ENCODE results near the gene CDHR5.

The CDHR5 gene

GRCh38 chr11:660281-660680, 35.5 kb upstream of the CDHR5 start:
- Histone ChIP-seq H3K27me3 (ENCODE audit: insufficient read depth, low read depth) (no peaks in the 10 kb centered on the region), H3K9ac (no peak overlapping the region), H3K27ac (no peak overlapping the region), H3K79me2 (ENCODE audit: insufficient read depth, low read depth) (no peaks in the 10 kb centered on the region), H3K4me1 (ENCODE audit: low read depth, poor library complexity, severe bottlenecking) (peaks cover 4% of the 10 kb centered on the region), H4K20me1 (ENCODE audit: insufficient read depth) (no peaks in the 10 kb centered on the region), H3K36me3 (ENCODE audit: insufficient read depth) (peaks cover 4% of the 10 kb centered on the region; the same call in 1 of the 2 replicates), H2AFZ (ENCODE audit: low read depth) (no peak overlapping the region), H3K4me2 (no peak overlapping the region), H3K4me3 (IDR thresholded peaks at IDR 0.05; ENCODE audit: insufficient read depth, low read depth, low read length) (no peak overlapping the region)
- TF ChIP-seq CTCF (conservative IDR thresholded peaks at IDR 0.05; ENCODE audit: low read depth, low read length): no peak

GRCh38 chr11:659532-660085, 34.9 kb upstream of the CDHR5 start:
- H3K27me3 ChIP-seq (ENCODE audit: insufficient read depth, low read depth): no peaks in the 10 kb centered on the region
- H3K9ac ChIP-seq: no peak overlapping the region
- H3K79me2 ChIP-seq (ENCODE audit: insufficient read depth, low read depth): no peaks in the 10 kb centered on the region
- H3K4me1 ChIP-seq (ENCODE audit: low read depth, poor library complexity, severe bottlenecking): no peaks in the 10 kb centered on the region
- H3K27ac ChIP-seq: no peak overlapping the region
- no peak overlapping the region for H3K4me3 ChIP-seq (IDR thresholded peaks at IDR 0.05; ENCODE audit: insufficient read depth, low read depth, low read length)
- no peaks in the 10 kb centered on the region for H4K20me1 ChIP-seq (ENCODE audit: insufficient read depth)
- no peak for TF ChIP-seq CTCF (conservative IDR thresholded peaks at IDR 0.05; ENCODE audit: low read depth, low read length)
- H3K4me2 ChIP-seq: no peak overlapping the region
- peaks cover 4% of the 10 kb centered on the region; the same call in 1 of the 2 replicates for H3K36me3 ChIP-seq (ENCODE audit: insufficient read depth)
- H2AFZ ChIP-seq (ENCODE audit: low read depth): no peak overlapping the region

GRCh38 chr11:657691-658126, 33.0 kb upstream of the CDHR5 start:
- Histone ChIP-seq H3K9ac (no peak overlapping the region), H4K20me1 (ENCODE audit: insufficient read depth) (no peaks in the 10 kb centered on the region), H3K4me2 (no peak overlapping the region), H3K27ac (no peak overlapping the region), H3K79me2 (ENCODE audit: insufficient read depth, low read depth) (no peaks in the 10 kb centered on the region), H3K36me3 (ENCODE audit: insufficient read depth) (no peaks in the 10 kb centered on the region), H3K4me3 (IDR thresholded peaks at IDR 0.05; ENCODE audit: insufficient read depth, low read depth, low read length) (no peak overlapping the region), H2AFZ (ENCODE audit: low read depth) (no peak overlapping the region), H3K27me3 (ENCODE audit: insufficient read depth, low read depth) (no peaks in the 10 kb centered on the region), H3K4me1 (ENCODE audit: low read depth, poor library complexity, severe bottlenecking) (no peaks in the 10 kb centered on the region)
- TF ChIP-seq CTCF (conservative IDR thresholded peaks at IDR 0.05; ENCODE audit: low read depth, low read length): no peak

- Histone ChIP-seq H2AFZ (ENCODE audit: low read depth) (no peak overlapping the region), H3K9ac (no peak overlapping the region), H3K27ac (no peak overlapping the region), H3K4me1 (ENCODE audit: low read depth, poor library complexity, severe bottlenecking) (no peaks in the 10 kb centered on the region), H4K20me1 (ENCODE audit: insufficient read depth) (no peaks in the 10 kb centered on the region), H3K79me2 (ENCODE audit: insufficient read depth, low read depth) (no peaks in the 10 kb centered on the region), H3K27me3 (ENCODE audit: insufficient read depth, low read depth) (no peaks in the 10 kb centered on the region), H3K4me2 (no peak overlapping the region), H3K36me3 (ENCODE audit: insufficient read depth) (no peaks in the 10 kb centered on the region), H3K4me3 (IDR thresholded peaks at IDR 0.05; ENCODE audit: insufficient read depth, low read depth, low read length) (no peak overlapping the region)
- no peak for TF ChIP-seq CTCF (conservative IDR thresholded peaks at IDR 0.05; ENCODE audit: low read depth, low read length)
Observed at GRCh38 chr11:656866-657265, 32.1 kb upstream of the CDHR5 start.
